AG04449 (cell line): ENCODE results near the gene GARIN5A.

Experiments used
- CTCF ChIA-PET: fragments of 350-600 bp; formaldehyde crosslinking; extraction: SDS; loops from one replicate; lab custom pipeline; 2021; ENCODE audit warnings: antibody characterized with exemption; lab: Yijun Ruan, JAX
- POLR2A ChIA-PET: fragments of 400-600, 350-600 bp; formaldehyde crosslinking; extraction: SDS; loops from one replicate; lab custom pipeline; 2020; ENCODE audit warnings: antibody characterized with exemption, inconsistent platforms; lab: Yijun Ruan, JAX
- DNase-seq: peaks from one replicate; pipeline ENCODE4 v3.0.0-alpha.2; 2010; ENCODE audit warnings: low read depth, low spot score
- H3K4me3 ChIP-seq: 2 replicates; pipeline ENCODE4 v1.5.1; 2011; ENCODE audit warnings: low read depth, mild to moderate bottlenecking, control low read depth, low read length
- TF ChIP-seq, protein P1 (sequence below): IDR thresholded peaks from one replicate; pipeline ENCODE4 v1.5.1; 2011; ENCODE audit warnings: mild to moderate bottlenecking, moderate library complexity, low read length, control low read depth, inconsistent platforms; ENCODE audit not compliant: insufficient read depth; ENCODE audit errors: missing control alignments

GARIN5A gene

DNA sequence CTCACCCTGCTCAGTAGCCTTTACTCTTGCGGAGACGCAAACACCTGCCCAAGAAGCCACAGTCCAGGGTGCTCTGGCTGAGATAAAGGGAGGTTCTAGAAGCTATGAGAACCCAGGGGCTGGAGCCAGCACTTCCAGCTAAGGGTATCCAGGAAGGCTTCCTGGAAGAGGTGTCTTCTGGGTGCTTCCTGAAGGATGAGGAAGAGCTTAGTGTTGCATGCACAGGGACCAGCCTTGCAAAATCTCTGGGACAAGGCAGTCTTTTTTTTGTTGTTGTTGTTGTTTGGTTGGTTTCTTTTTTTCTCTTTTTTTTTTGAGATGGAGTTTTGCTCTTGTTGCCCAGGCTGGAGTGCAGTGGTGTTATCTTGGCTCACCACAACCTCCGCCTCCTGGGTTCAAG is 23.4 kb downstream of the GARIN5A start:
- CTCF ChIA-PET: interaction anchor here (1.0 kb wide), 1 partner anchor 13 kb away, joined by 3 read pairs; no protein-coding TSS in a partner anchor
- no peak for DNase-seq
- TF ChIP-seq, protein P1, sequence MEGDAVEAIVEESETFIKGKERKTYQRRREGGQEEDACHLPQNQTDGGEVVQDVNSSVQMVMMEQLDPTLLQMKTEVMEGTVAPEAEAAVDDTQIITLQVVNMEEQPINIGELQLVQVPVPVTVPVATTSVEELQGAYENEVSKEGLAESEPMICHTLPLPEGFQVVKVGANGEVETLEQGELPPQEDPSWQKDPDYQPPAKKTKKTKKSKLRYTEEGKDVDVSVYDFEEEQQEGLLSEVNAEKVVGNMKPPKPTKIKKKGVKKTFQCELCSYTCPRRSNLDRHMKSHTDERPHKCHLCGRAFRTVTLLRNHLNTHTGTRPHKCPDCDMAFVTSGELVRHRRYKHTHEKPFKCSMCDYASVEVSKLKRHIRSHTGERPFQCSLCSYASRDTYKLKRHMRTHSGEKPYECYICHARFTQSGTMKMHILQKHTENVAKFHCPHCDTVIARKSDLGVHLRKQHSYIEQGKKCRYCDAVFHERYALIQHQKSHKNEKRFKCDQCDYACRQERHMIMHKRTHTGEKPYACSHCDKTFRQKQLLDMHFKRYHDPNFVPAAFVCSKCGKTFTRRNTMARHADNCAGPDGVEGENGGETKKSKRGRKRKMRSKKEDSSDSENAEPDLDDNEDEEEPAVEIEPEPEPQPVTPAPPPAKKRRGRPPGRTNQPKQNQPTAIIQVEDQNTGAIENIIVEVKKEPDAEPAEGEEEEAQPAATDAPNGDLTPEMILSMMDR: no peak
- no peak overlapping the region for H3K4me3 ChIP-seq
- POLR2A ChIA-PET: no interaction called here

DNA sequence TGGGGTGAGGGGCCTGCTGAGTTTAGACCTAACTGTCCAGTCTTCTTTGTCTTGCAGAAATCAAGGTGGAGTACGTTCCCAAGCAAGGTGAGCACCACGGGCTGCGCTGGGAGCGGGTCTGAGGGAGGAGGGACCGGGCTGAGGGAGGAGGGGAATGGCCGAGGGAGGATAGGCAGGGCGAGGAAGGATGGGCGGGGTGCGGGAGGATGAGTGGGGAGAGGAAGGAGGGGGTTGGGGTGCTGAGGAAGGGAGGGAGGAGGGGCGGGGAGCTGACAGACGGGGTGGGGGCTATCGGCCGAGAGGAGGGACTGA is 25.5 kb downstream of the GARIN5A start:
- ChIA-PET CTCF (interaction anchor here (1.1 kb wide), 1 partner anchor 10 kb away, joined by 7 read pairs; no protein-coding TSS in a partner anchor), POLR2A (no interaction called here)
- TF ChIP-seq, protein P1: no peak
- no peak overlapping the region for H3K4me3 ChIP-seq
- DNase-seq: no peak

DNA sequence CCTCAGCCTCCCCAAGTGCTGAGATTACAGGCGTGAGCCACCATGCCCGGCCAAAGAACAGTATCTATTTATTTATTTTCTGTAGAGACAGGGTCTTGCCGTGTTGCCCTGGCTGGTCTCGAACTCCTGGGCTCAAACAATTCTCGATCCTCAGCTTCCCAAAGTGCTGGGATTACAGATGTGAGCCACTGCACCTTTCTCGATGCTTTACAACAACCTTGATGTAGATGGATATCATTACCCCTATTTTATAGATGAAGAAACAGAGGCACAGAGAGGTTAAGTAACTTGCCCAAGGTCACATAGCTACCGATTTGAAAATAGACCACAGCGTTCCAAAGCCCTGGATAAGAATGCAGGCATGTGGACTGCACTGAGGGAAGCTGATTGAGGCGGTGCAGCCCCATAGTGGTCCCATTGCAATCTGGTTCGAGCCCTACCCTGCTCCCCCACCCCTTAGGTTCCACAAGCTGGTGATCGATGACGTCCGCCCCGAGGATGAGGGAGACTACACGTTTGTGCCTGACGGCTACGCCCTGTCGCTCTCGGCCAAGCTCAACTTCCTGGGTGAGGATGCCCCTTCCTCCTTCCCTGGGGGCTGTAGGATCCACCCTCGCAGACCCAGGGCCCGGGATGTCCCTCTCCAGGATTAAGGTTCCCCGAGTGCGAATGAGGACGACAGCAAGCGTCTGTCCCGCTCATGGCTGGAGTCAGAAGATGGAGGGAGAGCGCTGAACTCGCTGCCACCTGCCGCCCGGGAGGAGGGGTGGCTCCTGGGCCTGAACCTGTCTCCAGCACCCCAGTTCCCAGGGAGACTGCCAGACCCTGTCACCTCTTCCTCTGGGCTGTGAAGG is 26.1 kb downstream of the GARIN5A start:
- H3K4me3 ChIP-seq: no peak overlapping the region
- POLR2A ChIA-PET: no interaction called here
- CTCF ChIA-PET: interaction anchor here (1.1 kb wide), 2 partner anchors 10 to 82 kb away, joined by 3 to 7 read pairs; no protein-coding TSS in a partner anchor
- DNase-seq: no peak
- TF ChIP-seq, protein P1: no peak

DNA sequence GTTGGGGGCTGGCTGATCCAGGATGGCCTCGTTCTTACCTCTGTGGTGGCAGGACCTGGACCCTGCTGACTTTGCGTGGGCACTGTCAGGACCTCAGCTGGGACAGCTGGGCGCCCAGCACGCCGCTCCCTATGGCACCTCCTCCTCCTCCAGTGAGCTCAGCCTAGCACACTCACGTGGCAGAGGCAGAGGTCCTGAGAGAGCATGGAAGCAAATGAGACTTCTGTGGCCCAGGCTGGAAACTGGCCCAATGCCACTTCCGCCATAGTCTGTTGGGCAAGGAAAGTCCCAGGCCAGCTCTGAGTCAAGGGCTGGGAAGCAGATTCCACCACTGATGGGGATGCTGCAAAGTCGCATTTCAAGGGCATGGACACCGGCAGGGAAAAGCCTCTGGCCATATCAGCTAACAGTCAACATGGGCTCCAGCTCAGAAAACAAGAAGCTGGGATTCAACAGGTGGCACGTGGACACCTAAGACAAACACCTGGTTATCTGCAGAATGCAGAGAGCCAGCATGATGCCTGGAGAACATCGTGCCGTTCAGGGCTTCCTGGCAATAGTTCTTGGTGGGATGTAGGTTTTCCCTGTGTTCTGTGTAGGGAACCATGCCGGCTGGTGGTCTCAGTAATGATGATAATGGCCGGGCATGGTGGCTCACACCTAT is 27.3 kb downstream of the GARIN5A start:
- no peak overlapping the region for H3K4me3 ChIP-seq
- TF ChIP-seq, protein P1: no peak
- no peak for DNase-seq
- POLR2A ChIA-PET: no interaction called here
- CTCF ChIA-PET: interaction anchor here (1.1 to 1.9 kb wide), 3 partner anchors 11 to 81 kb away, joined by 3 to 5 read pairs (median 3); no protein-coding TSS in a partner anchor

DNA sequence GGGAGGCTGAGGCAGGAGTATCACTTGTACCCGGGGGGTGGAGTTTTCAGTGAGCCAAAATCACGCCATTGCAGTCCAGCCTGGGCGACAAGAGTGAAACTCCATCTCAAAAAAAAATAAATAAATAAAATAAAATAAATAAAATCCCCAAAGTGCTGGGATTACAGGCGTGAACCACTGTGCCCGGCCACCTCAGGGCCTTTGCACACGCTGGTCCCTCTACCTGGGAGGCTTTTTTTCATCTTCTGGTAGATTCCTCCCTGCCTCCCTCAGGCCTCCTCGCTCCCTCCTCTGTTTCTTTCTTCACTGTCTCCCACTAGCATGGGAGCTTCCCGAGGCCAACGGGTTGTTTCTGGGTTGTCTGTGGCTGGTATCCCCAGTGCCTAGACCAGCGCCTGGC is 28.9 kb downstream of the GARIN5A start:
- ChIA-PET CTCF (interaction anchor here (1.2 kb wide), 1 partner anchor 91 kb away, joined by 3 read pairs; no protein-coding TSS in a partner anchor), POLR2A (no interaction called here)
- DNase-seq: no peak
- TF ChIP-seq, protein P1: no peak
- no peak overlapping the region for H3K4me3 ChIP-seq

DNA sequence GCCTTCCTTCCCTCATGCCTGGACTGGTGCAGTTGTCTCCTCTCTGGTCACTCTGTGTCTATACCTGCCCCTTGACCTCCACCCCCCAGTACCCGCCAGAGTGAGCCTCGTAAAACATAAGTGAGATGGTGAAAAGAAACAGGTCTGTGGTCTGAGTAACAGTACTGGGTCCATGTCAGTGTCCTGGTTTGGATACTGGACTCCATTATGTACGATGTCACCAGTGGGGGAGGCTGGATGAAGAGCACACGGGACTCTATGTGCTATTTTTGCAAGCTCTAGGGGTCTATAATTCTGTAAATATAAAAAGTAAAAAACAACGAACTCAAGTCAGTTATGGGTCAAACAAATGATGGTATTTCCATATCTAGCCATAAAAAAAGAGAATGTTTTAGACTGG is 29.6 kb downstream of the GARIN5A start:
- TF ChIP-seq, protein P1: no peak
- ChIA-PET POLR2A (no interaction called here), CTCF (no interaction called here)
- no peak for DNase-seq
- no peak overlapping the region for H3K4me3 ChIP-seq
